ENCODE results near the gene ATRIP.
A peak's percentile ranks its signal among the peaks of the same experiment; 100 is the strongest.
"Not testable (repeated sequence)": the region's sequence is repeated elsewhere in the genome, so short reads cannot be mapped to it uniquely, and the experiment has no call there.

ATRIP gene

DNA sequence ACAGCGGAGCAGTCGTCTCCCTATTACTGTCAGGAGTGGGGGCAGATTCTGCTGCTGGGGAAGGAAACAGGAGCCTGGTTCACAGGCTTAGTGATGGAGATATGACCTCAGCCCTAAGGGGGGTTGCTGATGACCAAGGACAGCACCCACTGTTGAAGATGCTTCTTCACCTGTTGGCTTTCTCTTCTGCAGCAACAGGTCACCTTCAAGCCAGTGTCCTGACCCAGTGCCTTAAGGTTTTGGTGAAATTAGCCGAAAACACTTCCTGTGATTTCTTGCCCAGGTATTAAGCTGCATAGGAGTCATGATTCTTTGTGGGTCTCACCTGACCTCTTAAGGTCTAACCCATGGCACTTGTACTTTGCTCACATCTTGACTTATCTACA lies 14.0 kb downstream of the ATRIP start:
- DNase-seq: no peak
- in situ Hi-C loops (cut with HindIII; ENCODE audit: low pct_ligation_motif_present, low pct_unique_long_range_greater_than_20kb, low sequenced_read_pairs): no loop called here

DNA sequence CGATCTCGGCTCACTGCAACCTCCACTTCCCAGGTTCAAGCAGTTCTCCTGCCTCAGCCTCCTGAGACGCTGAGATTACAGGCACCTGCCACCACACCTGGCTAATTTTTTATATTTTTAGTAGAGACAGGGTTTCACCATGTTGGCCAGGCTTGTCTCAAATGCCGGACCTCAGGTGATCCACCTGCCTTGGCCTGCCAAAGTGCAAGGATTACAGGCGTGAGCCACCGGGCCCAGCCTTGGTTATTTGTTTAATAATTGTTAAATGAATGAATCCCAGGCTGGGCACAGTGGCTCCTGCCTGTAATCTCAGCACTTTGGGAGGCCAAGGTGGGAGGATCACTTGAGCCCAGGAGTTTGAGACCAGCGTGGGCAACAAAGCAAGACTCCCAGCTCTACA lies 15.2 kb downstream of the ATRIP start:
- DNase-seq; in situ Hi-C loops (cut with HindIII; ENCODE audit: low pct_ligation_motif_present, low pct_unique_long_range_greater_than_20kb, low sequenced_read_pairs): not testable (repeated sequence)

DNA sequence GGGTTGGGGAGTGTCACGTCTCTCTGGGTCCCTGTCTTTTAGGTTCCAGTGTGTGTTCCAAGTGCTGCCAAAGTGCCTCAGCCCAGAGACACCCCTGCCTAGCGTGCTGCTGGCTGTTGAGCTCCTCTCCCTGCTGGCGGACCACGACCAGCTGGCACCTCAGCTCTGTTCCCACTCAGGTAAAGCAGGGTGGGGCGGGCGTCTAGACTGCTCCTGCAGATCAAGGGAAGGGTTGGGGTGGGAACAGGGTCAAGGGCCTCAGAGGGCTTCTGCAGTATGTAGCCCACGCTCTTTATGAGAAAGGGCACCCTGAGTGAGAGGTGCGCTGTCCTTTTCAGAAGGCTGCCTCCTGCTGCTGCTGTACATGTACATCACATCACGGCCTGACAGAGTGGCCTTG lies 17.2 kb downstream of the ATRIP start:
- DNase-seq: no peak
- in situ Hi-C loops (cut with HindIII; ENCODE audit: low pct_ligation_motif_present, low pct_unique_long_range_greater_than_20kb, low sequenced_read_pairs): no loop called here

DNA sequence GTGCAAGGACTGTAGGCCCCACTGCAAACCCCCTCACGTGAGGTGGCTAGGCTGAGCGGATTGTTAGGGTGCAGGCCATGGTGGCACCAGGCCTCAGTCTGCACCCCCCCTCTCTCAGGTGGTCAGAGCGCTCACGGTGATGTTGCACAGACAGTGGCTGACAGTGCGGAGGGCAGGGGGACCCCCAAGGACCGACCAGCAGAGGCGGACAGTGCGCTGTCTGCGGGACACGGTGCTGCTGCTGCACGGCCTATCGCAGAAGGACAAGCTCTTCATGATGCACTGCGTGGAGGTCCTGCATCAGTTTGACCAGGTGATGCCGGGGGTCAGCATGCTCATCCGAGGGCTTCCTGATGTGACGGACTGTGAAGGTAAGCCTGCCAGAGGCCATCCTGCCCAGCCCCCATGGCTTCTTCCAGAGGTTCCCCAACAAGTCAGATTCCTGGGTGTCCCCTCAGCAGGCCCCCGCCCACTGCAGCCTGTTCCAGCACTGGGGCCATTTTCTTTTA lies 18.2 kb downstream of the ATRIP start:
- no peak for DNase-seq
- in situ Hi-C loops (cut with HindIII; ENCODE audit: low pct_ligation_motif_present, low pct_unique_long_range_greater_than_20kb, low sequenced_read_pairs): no loop called here

DNA sequence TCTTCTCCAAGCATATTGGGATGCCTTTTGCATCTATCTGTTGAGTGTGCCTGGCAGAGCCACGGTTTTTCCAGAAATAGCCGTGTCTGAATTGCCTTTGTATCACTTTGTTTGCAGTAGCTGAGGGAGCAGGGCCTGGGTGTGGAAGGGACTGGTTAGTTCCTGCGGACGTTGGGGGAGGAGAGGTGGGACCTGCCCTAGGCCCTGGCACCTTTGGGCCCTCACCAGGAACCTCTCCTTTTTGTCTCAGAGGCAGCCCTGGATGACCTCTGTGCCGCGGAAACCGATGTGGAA lies 18.6 kb downstream of the ATRIP start:
- no peak for DNase-seq
- in situ Hi-C loops (cut with HindIII; ENCODE audit: low pct_ligation_motif_present, low pct_unique_long_range_greater_than_20kb, low sequenced_read_pairs): no loop called here

DNA sequence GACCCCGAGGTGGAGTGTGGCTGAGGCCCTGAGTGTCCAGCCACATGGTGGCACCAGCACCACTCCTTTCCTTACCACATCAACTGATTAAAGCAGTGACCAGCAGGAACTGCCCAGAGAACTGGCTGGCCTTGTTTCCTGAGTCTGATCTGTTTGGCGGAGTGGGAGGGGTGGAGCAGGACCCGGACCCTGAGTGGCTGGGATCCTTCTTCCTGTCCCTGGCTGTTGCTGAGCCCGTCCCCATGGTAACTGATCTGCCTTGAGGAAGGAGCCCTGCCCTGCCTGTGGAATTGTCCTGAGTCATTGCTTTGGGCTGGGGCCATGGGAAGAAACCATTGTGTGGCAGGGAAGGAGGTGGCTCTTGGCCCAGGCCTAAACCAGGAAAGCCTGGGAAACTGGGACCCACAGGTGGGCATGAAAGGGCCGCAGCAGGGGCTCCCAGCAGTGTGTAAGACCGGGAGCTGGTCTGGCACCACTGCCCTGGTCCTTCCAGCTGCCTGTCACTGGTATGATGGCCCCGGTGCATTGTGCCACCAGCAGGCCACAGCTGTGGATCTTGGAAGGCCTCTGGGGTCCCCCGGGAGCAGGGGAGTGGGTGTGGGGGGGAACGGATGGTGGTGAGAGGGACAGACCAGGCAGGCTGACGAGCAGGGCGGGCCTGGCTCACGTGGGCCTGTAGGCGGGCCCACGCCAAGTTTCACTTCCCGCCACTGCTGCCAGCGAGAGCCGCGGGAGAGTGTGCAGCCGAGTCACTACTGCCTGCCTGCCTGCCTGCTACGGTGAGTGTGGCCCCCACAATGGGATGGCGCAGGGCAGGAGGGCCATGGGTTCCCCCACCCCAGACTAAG lies 19.2 kb downstream of the ATRIP start:
- in situ Hi-C loops (cut with HindIII; ENCODE audit: low pct_ligation_motif_present, low pct_unique_long_range_greater_than_20kb, low sequenced_read_pairs): no loop called here
- peak; percentile 98 for DNase-seq

DNA sequence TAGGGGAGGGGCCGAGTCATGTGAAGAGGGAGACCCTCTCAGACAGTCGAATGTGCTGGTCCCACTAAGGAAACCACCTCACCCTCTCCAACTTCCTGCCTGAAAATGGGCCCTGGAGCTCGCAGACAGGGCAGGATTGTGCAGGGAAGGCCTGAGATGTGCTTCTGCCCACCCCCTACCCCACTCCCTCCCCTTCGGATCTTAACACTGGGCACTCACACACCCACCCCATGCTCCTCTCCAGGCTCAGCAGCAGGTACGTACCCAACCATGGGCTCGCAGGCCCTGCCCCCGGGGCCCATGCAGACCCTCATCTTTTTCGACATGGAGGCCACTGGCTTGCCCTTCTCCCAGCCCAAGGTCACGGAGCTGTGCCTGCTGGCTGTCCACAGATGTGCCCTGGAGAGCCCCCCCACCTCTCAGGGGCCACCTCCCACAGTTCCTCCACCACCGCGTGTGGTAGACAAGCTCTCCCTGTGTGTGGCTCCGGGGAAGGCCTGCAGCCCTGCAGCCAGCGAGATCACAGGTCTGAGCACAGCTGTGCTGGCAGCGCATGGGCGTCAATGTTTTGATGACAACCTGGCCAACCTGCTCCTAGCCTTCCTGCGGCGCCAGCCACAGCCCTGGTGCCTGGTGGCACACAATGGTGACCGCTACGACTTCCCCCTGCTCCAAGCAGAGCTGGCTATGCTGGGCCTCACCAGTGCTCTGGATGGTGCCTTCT lies 20.0 kb downstream of the ATRIP start:
- in situ Hi-C loops (cut with HindIII; ENCODE audit: low pct_ligation_motif_present, low pct_unique_long_range_greater_than_20kb, low sequenced_read_pairs): no loop called here
- DNase-seq: no peak

DNA sequence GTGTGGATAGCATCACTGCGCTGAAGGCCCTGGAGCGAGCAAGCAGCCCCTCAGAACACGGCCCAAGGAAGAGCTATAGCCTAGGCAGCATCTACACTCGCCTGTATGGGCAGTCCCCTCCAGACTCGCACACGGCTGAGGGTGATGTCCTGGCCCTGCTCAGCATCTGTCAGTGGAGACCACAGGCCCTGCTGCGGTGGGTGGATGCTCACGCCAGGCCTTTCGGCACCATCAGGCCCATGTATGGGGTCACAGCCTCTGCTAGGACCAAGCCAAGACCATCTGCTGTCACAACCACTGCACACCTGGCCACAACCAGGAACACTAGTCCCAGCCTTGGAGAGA lies 20.5 kb downstream of the ATRIP start:
- DNase-seq: no peak
- in situ Hi-C loops (cut with HindIII; ENCODE audit: low pct_ligation_motif_present, low pct_unique_long_range_greater_than_20kb, low sequenced_read_pairs): no loop called here

DNA sequence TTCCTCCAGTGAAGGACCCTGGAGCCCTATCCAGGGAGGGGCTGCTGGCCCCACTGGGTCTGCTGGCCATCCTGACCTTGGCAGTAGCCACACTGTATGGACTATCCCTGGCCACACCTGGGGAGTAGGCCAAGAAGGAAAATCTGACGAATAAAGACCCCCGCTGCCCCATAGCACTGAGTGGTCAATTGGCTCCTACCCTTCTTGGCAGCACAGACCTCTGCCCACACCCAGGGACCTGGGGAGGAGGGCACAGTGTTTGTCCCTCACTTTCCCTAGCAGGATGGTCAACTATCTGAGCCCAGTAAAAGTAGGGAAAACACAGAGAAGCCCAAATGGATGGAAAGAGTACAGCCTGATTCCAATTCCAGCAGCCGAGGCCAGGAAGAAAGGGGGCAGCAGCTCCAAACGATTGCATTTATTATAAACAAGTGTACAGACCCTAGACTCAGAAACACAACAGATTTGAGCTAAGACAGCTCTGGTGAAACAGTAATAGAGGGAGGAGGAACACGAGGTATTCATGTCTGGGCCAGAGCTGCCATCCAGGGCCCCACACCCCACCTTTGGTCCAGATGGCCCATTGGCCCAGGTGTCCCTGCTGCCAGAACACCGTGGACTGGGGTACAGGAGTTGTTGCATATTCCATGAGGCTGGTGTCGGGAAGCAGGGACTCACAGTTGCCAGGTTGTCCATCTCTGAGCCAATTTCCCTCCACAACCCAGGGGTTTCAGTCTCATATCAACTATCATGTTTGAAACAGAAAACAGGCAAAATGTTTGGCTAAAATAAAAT lies 21.1 kb downstream of the ATRIP start:
- in situ Hi-C loops (cut with HindIII; ENCODE audit: low pct_ligation_motif_present, low pct_unique_long_range_greater_than_20kb, low sequenced_read_pairs): no loop called here
- DNase-seq: no peak

DNA sequence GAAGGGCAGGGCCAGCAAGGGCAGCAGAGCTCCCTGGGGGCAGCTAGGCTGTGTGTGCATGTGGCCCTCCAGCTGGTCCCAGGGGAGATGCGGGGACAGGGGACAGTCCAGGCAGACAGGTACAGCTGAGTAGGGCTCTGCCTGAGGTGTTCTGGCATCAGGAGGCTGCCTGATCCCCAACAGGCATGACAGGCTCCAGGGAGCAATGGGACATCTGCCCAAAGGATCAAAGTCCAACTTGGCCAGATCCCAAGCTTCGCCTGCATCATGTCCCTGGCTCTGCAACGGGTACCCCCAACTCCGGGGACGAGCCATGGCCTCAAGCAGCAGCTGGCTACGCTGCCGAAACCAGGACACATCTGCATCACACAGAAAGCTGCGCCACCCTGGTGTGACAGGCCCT lies 21.8 kb downstream of the ATRIP start:
- in situ Hi-C loops (cut with HindIII; ENCODE audit: low pct_ligation_motif_present, low pct_unique_long_range_greater_than_20kb, low sequenced_read_pairs): no loop called here
- no peak for DNase-seq

DNA sequence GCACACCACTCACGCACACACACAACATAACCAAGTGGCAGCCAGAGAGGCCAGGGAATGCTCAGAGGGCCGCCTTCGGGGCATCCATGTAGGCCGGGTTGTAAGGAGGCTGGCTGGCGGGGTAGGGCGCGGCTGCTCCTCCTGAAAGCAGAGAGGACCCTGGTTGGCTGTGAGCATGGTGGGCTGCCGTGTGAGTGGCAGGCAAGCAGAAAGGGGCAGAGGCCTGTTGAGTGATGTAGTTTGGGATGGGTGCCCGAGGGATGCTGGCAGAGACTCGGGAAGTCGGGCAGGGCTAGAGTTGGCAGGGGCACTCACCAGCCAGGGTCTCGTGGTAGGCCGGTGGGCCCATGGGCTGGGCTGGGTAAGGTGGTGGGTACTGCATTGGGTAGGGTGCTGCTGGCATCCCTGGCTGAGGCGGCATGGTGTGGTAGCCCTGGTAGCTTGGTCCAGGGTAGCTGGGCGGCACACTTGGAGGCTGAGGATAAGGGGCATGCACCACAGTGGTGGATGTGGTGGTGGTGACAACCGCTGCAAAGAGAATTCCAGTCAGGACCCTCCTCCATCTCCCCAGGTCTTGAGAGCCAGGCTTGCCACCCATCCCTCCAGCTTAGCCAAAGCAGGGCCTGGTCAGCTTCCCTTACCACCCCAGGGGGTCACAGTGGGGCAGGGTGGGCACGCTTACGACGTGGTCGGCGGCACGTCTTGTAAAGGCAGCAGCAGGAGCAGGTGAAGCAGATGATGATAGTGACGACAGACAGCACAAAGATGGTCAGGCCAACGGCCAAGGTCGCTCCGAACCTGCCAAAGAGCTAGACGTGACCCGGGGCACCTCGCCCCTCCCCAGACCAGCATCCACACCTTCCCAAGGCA lies 22.7 kb downstream of the ATRIP start:
- in situ Hi-C loops (cut with HindIII; ENCODE audit: low pct_ligation_motif_present, low pct_unique_long_range_greater_than_20kb, low sequenced_read_pairs): no loop called here
- DNase-seq: no peak

DNA sequence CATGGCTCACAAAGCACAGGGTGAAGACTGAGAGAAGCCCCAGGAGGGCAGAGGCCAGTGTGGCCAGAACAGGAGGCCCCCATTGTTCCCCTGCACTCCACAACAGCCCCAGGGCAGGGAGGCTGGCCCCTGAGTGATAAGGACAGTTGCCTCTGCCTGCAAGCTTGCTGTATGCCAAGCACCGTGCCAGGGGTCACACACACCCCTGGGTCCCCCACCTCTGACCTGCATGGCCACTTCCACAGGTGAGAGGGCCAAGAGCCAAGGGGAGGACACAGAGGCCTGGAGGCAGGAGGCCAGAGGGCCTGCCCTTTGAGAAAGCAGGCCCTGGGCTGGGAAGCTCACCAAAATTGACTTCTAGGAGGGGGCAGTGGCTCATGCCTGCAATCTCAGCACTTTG lies 23.7 kb downstream of the ATRIP start:
- DNase-seq: no peak
- in situ Hi-C loops (cut with HindIII; ENCODE audit: low pct_ligation_motif_present, low pct_unique_long_range_greater_than_20kb, low sequenced_read_pairs): no loop called here

DNA sequence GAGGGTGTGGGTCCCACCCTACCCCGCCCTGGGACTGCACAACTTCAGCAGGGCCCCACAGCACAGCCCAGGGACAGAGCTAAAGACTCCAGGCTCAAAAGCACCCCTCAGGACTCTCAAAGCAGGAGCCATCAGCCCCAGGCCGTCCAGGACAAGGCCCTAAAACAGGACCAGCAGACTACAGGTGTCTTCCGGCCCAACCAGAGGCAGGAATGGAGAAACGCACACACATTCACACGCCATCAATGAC lies 26.1 kb downstream of the ATRIP start:
- in situ Hi-C loops (cut with HindIII; ENCODE audit: low pct_ligation_motif_present, low pct_unique_long_range_greater_than_20kb, low sequenced_read_pairs): no loop called here
- no peak for DNase-seq

DNA sequence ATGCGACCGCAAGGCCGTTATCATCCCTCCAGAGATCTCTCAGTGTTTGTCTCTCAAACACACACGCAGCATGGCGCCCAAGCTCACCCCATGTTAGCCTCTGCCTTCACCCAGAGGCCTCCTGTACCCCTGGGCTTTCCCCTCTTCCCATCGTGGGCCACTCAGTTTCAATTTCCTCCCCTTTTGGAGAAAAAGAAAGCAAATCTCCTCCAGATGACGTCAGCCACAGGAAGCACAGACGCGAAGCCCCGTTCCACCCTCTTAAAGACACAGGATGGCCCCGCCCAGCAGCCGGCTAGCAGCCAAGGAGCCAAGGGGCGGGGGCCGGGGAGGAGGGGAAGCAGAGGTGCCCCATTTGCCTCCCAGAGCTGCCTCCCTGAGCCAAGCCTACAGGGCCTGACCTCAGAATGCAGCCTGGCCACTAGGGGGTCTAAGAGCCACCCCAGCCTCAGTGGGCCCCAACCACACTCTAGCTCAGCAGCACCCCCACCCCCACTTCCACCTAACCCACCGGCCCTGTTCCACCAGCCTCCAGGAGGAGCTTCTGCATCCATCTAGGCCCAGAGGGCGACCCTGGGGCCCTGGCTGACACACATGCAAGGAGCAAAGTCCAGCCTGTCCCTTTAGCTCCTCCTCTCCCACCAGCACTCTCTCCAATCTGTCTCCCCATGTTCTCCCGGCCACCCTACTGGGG lies 26.5 kb downstream of the ATRIP start:
- DNase-seq: peak; percentile 94
- in situ Hi-C loops (cut with HindIII; ENCODE audit: low pct_ligation_motif_present, low pct_unique_long_range_greater_than_20kb, low sequenced_read_pairs): no loop called here

DNA sequence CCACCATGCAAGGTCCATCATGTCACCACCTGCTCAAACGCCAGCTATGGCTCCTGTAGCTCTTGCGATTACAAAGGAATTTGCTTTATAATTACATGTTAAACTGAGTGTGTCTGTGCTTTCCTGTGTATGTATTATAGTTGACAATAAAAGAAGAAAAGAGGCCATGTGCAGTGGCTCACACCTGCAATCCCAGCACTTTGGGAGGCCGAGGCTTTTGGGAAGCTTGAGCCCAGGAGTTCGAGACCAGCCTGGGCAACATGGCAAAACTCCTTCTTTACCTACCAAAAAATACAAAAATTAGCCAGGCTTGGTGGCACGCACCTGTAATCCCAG lies 27.0 kb downstream of the ATRIP start:
- in situ Hi-C loops (cut with HindIII; ENCODE audit: low pct_ligation_motif_present, low pct_unique_long_range_greater_than_20kb, low sequenced_read_pairs): no loop called here
- no peak for DNase-seq

DNA sequence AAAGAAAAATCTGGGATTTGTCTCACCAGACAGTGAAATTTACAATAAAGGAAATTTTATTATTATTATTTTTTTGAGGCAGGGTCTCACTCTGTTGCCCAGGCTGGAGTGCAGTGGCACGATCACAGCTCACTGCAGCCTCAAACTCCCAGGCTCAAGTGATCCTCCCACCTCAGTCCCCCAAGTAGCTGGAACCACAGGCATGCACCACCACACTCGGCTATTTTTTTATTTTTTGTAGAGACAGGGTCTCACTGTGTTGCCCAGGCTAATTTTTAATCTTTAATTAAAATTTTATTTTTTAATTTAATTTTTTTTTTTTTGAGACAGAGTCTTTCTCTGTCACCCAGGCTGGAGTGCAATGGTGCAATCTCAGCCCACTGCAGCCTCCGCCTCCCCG lies 27.5 kb downstream of the ATRIP start:
- DNase-seq; in situ Hi-C loops (cut with HindIII; ENCODE audit: low pct_ligation_motif_present, low pct_unique_long_range_greater_than_20kb, low sequenced_read_pairs): not testable (repeated sequence)

DNA sequence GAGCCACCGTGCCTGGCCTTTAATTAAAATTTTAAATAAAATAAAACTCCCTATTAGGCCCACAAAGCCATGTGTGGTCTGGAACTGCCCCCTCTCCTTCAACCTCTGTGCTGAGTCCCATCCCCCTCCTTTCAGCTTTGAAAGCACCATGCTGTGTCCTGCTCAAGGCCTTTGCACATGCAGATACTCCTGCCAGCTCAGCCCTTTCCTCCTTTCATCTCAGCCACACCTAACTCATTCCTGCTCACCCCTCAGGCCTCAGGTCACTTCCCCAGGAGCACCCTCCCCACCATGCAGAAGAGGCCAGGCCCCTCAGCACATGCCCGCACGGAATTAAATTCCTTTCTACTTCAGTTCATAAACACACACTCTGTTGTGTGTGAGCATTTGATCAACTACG lies 28.1 kb downstream of the ATRIP start:
- DNase-seq: no peak
- in situ Hi-C loops (cut with HindIII; ENCODE audit: low pct_ligation_motif_present, low pct_unique_long_range_greater_than_20kb, low sequenced_read_pairs): no loop called here

DNA sequence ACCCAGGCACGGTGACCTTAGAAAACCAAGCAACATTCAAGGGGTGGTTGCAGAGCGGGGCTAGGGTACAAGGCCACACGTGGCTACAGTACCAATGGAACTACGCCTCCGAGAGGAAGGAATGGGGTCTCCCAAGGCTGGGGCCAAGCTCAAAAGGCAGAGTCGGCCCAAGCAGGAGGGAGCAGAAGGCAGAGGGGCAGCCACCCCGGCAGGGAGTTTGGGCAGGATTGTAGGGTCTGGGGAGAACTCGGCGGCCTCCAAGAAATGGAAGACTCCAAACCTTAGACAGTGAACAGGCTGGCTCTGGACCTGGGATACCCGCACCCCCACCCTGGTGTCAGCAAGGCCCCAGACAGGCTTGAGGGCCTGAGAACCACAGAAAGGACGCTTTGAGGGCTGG lies 28.7 kb downstream of the ATRIP start:
- in situ Hi-C loops (cut with HindIII; ENCODE audit: low pct_ligation_motif_present, low pct_unique_long_range_greater_than_20kb, low sequenced_read_pairs): no loop called here
- no peak for DNase-seq

All from ACHN (cell line).